ENCODE results near the gene PPL.

- TF ChIP-seq IRF1 (CRISPR knock-in tag; IDR thresholded peaks at IDR 0.05; ENCODE audit: low read depth), result no peak
- no peak for TF ChIP-seq ZNF784 (CRISPR knock-in tag; IDR thresholded peaks at IDR 0.05; ENCODE audit: borderline replicate concordance)
- TF ChIP-seq ATF2 (CRISPR knock-in tag; IDR thresholded peaks at IDR 0.05), result no peak
- no peak for TF ChIP-seq ZNF563 (CRISPR knock-in tag; IDR thresholded peaks at IDR 0.05)
- no peak for TF ChIP-seq XRCC5 (optimal IDR thresholded peaks at IDR 0.05; ENCODE audit: low read length)
These were observed 52.7 kb downstream of the PPL start for GRCh38 chr16:4884209-4884608.

Measured in HepG2 (cell line).